ENCODE measurements around the gene PHACTR2.

GRCh38 chr6:143863771-143864170, 186.0 kb downstream of the PHACTR2 start:
- TF ChIP-seq CTCF (IDR thresholded peaks at IDR 0.05 in 2 of 3, conservative IDR thresholded peaks at IDR 0.05 in 1 of 3; ENCODE audit: control insufficient read depth in 2 of 3, extremely low read depth in 1 of 3, insufficient read depth in 1 of 3, low read depth in 3 of 3, low read length in 3 of 3), result no peak
- TF ChIP-seq EP300 (IDR thresholded peaks at IDR 0.05; ENCODE audit: borderline replicate concordance in 1 of 2, control insufficient read depth in 1 of 2, low read depth in 2 of 2, low read length in 2 of 2), result no peak
- no peak for TF ChIP-seq SRF (IDR thresholded peaks at IDR 0.05; ENCODE audit: low read depth in 2 of 2, low read length in 2 of 2)
- TF ChIP-seq SREBF2 (IDR thresholded peaks at IDR 0.05; ENCODE audit: low read length), result no peak
